HG03095 (cell line): ENCODE results near the gene FBLN5.

Experiments used
- ATAC-seq: cut with Tn5 transposase; IDR thresholded peaks from one replicate; pipeline ENCODE4 v1.9.1; 2021; ENCODE audit warnings: moderate library complexity; ENCODE audit not compliant: unreplicated experiment

The FBLN5 gene

GRCh38 chr14:91946622-91947474 is 646 bp downstream of the FBLN5 start:
- no peak for ATAC-seq

- no peak for ATAC-seq
Measured at GRCh38 chr14:91945751-91946621, 1.5 kb downstream of the FBLN5 start.

GRCh38 chr14:91942946-91943345 is 4.5 kb downstream of the FBLN5 start:
- ATAC-seq: no peak

- no peak for ATAC-seq
Measured at GRCh38 chr14:91942128-91942527, 5.4 kb downstream of the FBLN5 start.

GRCh38 chr14:91940209-91940608 is 7.3 kb downstream of the FBLN5 start:
- no peak for ATAC-seq

- no peak for ATAC-seq
Measured at GRCh38 chr14:91935586-91935985, 11.9 kb downstream of the FBLN5 start.

GRCh38 chr14:91934554-91935285 is 12.8 kb downstream of the FBLN5 start:
- no peak for ATAC-seq

GRCh38 chr14:91931478-91932088 is 15.9 kb downstream of the FBLN5 start:
- ATAC-seq: no peak

GRCh38 chr14:91929700-91930099 is 17.8 kb downstream of the FBLN5 start:
- ATAC-seq: no peak

GRCh38 chr14:91927800-91928199 is 19.7 kb downstream of the FBLN5 start:
- ATAC-seq: no peak

GRCh38 chr14:91927191-91927590 is 20.3 kb downstream of the FBLN5 start:
- ATAC-seq: no peak

- ATAC-seq: no peak
Measured at GRCh38 chr14:91926131-91926890, 21.2 kb downstream of the FBLN5 start.

- no peak for ATAC-seq
Measured at GRCh38 chr14:91925727-91926121, 21.8 kb downstream of the FBLN5 start.

GRCh38 chr14:91925001-91925726 is 22.3 kb downstream of the FBLN5 start:
- no peak for ATAC-seq

- no peak for ATAC-seq
Measured at GRCh38 chr14:91920526-91920925, 27.0 kb downstream of the FBLN5 start.

GRCh38 chr14:91919814-91920213 is 27.7 kb downstream of the FBLN5 start:
- no peak for ATAC-seq

GRCh38 chr14:91918186-91918883 is 29.2 kb downstream of the FBLN5 start:
- no peak for ATAC-seq

GRCh38 chr14:91912035-91912434 is 35.5 kb downstream of the FBLN5 start:
- ATAC-seq: no peak
